Amniotic stem cell (primary cell): ENCODE data around the gene TMEM267.
A peak's percentile ranks its signal among the peaks of the same experiment; 100 is the strongest.
"Not testable (repeated sequence)": the region's sequence is repeated elsewhere in the genome, so short reads cannot be mapped to it uniquely, and the experiment has no call there.

Experiments
- DNase-seq: peaks from one replicate; lab custom pipeline; 2025; lab: John Stamatoyannopoulos, UW

TMEM267 gene

DNA sequence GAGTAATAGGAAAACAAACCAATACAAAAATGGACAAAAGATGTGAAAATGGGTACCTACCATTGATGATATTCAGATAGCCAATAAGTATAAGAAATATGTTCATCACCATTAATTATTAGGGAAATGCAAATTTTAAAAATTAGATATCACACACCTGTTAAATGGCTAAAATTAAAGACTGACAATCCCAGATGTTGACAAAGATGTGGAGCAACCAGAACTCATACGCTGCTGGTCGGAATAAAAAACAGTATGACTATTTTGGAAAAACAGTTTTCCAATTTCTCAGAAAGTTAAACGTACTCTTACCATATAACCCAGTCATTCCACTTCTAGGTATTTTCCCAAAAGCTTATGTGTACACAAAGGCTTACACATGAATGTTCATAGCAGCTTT lies 27.1 kb downstream of the TMEM267 start:
- no peak for DNase-seq

DNA sequence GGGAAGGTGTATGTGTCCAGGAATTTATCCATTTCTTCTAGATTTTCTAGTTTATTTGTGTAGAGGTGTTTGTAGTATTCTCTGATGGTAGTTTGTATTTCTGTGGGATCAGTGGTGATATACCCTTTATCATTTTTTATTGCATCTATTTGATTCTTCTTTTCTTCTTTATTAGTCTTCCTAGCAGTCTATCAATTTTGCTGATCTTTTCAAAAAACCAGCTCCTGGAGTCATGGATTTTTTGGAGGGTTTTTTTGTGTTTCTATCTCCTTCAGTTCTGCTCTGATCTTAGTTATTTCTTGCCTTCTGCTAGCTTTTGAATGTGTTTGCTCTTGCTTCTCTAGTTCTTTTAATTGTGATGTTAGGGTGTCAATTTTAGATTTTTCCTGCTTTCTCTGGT lies 42.1 kb downstream of the TMEM267 start:
- DNase-seq = not testable (repeated sequence)

DNA sequence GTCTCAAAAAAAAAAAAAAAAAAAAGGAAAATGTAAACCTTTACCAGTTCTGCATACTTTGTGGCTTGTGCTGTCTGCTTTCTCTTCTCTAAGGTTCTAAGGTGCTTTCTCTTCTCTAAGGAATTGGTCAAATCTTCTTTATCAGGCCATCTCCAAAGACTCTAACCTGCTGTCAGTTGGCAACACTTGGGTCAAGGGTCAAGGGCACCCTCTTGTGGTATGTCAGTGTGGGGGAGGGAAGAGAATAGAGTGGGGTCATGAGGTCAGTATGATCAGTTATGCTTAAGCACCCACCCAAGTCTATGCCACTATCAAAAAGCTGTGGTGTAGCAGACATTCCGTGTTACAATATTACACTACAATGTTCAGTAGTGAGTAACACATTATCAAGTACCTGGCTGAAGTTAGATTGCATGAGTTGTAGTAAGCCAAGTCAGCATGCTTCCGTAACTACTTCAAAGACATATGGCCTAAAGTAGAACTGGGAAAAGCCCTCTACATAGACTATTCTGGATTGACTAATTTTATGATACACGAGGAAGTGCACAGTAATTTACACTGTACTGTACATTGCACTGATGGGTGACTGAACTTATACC lies 46.5 kb downstream of the TMEM267 start:
- no peak for DNase-seq

DNA sequence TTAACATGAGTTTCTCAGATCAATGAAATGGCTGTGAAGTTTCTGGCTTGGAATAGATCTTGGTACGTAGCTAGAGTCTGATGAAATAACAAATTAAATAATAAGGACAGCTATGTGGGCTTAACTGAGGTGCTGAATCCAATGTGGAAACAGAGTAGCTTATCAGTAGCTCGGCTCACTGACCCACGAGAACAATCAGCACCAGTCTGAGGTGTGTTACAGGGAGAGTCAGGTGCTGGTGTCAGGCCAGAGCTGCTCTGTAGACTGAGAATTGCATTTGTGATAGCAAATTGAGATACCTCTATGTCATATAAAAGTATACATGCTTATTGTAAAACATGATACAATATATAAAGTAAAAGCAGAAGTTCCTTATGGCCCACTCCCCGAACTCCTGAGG lies 50.3 kb downstream of the TMEM267 start:
- no peak for DNase-seq

GRCh38 chr5:43432486-43433375 lies 50.9 kb downstream of the TMEM267 start:
- no peak for DNase-seq

DNA sequence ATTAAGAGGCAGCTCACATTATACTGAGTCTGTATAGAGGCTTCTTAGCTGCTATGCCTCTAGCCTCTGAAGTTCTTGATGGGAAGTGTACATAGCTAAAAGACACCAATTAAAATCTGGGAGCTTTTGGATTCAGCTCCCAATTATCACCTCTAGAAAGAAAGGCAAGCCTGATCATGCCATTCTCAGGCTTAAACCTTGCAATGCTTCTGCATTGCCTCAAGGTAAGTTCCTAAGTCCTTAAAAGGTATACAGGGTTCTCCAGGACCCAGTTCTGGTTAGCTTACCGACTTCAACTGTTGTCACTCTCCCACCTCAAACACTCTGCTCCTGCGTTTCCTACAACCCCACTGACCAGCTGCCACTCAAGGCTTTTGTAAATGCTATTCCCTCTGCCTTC lies 54.0 kb downstream of the TMEM267 start:
- no peak for DNase-seq

GRCh38 chr5:43429016-43429415 lies 54.6 kb downstream of the TMEM267 start:
- no peak for DNase-seq

DNA sequence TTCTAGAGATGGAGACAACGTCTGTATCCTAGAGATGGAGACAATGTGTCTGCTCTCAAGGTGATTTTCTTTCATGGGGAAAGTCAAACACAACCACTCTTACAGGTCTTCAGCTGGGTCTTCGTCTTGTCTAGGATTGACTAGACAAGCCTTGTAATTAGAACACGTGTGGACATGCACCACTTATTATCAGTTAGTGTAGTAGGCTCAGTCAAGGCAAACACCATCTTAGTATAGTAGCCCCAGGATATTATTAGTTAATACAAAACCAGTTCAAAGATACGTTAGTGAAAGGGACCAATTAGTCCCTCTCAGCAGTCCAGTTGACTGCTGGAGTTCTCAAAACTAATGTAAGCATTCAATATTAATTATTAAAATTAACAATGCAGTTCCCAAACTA lies 56.4 kb downstream of the TMEM267 start:
- no peak for DNase-seq

GRCh38 chr5:43425983-43426382 lies 57.7 kb downstream of the TMEM267 start:
- peak; percentile 4 for DNase-seq

DNA sequence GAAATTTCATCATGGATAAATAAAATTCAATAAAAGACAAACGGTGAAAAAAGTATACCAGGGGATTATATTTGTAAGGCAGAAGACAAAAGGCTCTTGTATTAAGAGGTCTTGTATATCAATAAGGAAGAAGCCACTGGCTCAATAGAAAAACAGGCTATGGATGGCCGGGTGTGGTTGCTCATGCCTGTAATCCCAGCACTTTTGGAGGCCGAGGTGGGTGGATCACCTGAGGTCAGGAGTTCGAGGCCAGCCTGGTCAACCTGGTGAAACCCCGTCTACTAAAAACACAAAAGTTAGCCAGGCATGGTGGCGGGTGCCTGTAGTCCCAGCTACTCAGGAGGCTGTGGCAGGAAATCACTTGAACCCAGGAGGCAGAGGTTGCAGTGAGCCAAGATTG lies 60.6 kb downstream of the TMEM267 start:
- DNase-seq = not testable (repeated sequence)

DNA sequence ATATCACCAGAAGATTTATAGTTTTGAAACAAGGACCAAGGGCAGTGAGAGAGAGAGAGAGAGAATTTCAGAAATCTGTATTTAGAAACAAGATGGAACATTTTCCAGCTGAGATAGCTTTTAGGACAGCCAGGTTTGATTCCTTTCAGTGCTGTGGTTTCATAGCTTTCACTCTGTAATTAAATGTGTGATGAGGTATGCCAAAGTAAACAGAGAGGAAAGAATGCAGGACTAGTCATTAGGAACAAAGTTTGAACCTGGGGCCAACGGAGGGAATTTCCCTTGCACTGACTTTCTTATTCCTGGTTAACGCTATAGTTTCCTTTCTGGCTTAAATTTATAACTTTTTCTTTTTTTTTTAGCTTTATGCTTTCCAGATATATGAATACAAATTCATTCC lies 61.5 kb downstream of the TMEM267 start:
- DNase-seq = no peak

- DNase-seq = no peak
Measured at GRCh38 chr5:43421450-43422133, 62.1 kb downstream of the TMEM267 start.

- no peak for DNase-seq
Measured at GRCh38 chr5:43420241-43420640, 63.4 kb downstream of the TMEM267 start.

- DNase-seq = no peak
Measured at GRCh38 chr5:43418561-43418960, 65.1 kb downstream of the TMEM267 start.

DNA sequence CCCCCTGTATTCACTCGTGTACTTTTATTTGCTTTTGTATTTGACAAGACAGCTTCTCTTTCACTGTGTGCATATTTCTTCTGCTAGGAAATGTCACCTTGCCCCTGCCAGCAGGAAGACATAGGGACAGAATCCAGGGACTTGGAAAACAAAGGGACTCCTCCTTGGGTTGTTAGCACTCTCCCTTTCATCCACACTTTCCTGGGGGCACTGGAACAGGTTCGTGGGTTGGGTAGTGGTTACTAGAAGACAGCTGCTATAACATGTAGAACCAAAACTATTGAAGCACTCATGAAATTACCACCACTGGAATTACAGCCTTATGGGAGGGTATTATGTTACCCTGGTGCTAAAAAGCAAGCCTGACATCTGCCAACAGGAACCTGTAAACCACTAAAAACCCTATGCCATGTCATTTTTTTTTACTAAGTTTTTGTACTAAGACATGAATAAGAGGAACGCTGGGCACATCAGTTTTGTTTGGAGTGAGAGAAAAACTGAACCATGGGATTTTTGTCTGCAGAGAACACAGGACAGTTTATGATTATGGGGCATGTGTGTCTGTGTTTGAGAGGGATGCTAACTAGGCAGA lies 66.8 kb downstream of the TMEM267 start:
- no peak for DNase-seq

- DNase-seq = no peak
Measured at GRCh38 chr5:43415935-43416802, 67.5 kb downstream of the TMEM267 start.

- no peak for DNase-seq
Measured at GRCh38 chr5:43413966-43414365, 69.7 kb downstream of the TMEM267 start.

DNA sequence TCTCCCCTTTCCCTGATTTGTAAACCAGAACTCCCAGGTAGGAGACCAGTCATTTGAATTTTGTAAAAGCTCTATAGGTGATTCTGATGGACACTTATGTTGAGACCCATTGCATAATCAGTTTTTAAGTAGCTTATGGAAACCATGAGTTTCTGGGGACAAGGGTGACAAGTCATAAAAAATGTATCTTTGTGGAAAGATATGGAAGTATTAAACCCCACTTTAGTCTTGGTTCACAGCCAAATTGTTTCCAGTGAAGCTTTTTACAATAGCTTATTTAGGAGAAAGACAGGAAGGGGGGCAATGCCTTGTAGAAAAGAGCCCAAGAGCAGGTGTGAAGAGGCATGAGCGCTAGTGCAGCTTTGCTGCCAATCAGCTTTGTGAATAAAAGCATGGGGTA lies 71.0 kb downstream of the TMEM267 start:
- no peak for DNase-seq

- DNase-seq = no peak
Measured at GRCh38 chr5:43412156-43412555, 71.5 kb downstream of the TMEM267 start, which contains the start of gene CCL28. Gene CCL28 (minus strand): TSS chr5:43412391. CDS start chr5:43412316, 75 bp downstream.

DNA sequence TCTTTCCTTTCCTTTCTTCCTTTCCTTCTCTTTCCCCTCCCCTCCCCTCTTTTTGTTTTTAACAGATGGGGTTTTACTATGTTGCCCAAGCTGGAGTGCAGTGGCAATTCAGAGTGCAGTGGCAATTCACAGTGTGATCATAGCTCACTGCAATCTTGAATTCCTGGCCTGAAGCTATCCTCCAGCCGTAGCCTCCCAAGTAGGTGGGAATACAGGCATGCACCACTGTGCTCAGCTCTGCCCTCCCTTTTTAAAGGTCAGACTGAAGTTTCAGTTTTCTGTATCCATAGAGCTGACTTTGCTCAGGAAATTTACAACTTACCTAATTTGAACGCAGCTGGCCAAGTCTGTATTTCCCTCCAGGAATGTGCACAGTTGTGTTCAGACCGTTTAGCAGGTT lies 72.2 kb downstream of the TMEM267 start:
- no peak for DNase-seq

DNA sequence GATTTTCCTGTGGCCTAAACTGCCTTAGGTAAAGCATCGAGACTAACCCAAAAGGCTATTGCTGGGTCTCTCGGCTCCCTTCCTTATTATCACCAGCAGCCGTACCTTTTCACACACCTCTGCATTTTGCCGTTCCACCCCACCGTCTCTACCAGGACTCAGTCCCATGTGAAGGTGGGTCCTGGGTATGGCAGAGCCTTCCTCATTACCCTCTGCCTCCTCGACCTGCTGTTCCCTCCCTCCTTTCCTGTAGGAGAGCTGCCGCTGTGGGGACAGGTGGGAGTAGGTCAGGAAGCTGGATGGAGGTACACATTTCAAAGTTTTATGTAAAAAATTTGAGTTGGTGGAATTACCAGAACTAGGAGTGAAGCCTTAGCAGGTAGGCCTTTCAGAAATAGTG lies 73.3 kb downstream of the TMEM267 start:
- DNase-seq = no peak
